Gastrocnemius medialis (tissue), 4 donors: Measurements from ENCODE around the gene DIAPH1.

ENCODE experiments used
- CTCF ChIP-seq, 5 experiments: fragments of 450-650 bp in 3 of 5; fragments of 200-600 bp in 2 of 5; sonication (generic) in 2 of 5; IDR thresholded peaks in 4 of 5; conservative IDR thresholded peaks in 1 of 5; 1 replicate in 4 of 5; 2 replicates in 1 of 5; pipeline ENCODE4 v1.5.1; 2016 to 2019; ENCODE audit warnings: antibody characterized with exemption in 5 of 5, mild to moderate bottlenecking in 3 of 5, moderate library complexity in 3 of 5
- POLR2A ChIP-seq, 2 donors: fragments of 450-650 bp; IDR thresholded peaks; one replicate each; pipeline ENCODE4 v1.6.1; 2017; ENCODE audit warnings: antibody characterized with exemption in 2 of 2, mild to moderate bottlenecking in 2 of 2, moderate library complexity in 2 of 2

DNA sequence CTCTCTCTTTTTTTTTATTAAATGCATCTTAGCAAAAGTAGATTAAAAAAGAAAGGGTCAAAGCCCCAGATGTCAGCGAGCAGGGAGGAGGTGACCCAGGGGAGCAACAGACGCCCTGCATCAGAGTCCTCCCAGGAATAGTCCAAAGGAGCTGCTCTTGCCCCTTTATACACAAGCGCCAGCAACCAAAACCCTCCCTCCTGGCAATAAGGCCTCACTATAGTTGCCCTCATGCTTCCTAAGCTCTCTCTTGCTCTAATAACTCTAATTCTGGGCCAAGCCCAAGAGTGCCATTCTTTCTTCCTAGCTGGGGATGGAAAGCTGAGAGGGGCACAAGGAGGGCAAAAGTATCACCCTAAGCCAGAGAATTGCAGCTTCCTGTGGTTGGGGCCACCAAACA lies 103.7 kb downstream of the DIAPH1 start:
- no peak for TF ChIP-seq CTCF (IDR thresholded peaks at IDR 0.05 in 4 of 5, conservative IDR thresholded peaks at IDR 0.05 in 1 of 5)
- no peak for TF ChIP-seq POLR2A (IDR thresholded peaks at IDR 0.05)
